Liver (tissue), 3 donors: ENCODE measurements around the gene LATS2.

Source experiments
- GABPA ChIP-seq, 2 donors: IDR thresholded peaks in 1 of 2; conservative IDR thresholded peaks in 1 of 2; 2 replicates each; pipeline ENCODE4 v1.6.1; 2016; ENCODE audit warnings: antibody characterized with exemption in 2 of 2, mild to moderate bottlenecking in 1 of 2, moderate library complexity in 1 of 2
- HNF4G ChIP-seq: IDR thresholded peaks from 2 replicates; pipeline ENCODE4 v1.6.1; 2016; ENCODE audit warnings: antibody characterized with exemption
- YY1 ChIP-seq: IDR thresholded peaks from 2 replicates; pipeline ENCODE4 v1.6.1; 2016; ENCODE audit warnings: antibody characterized with exemption, mild to moderate bottlenecking
- TF ChIP-seq, protein P1 (sequence below): fragments of 150-350 bp; IDR thresholded peaks from 2 replicates; pipeline ENCODE4 v1.5.1; 2017; ENCODE audit warnings: improper control_type of control experiment, low read depth, low read length; ENCODE audit not compliant: missing input control
- donor health status: healthy.
- donor health status: healthy.

- TF ChIP-seq HNF4G: no peak
- TF ChIP-seq, protein P1, sequence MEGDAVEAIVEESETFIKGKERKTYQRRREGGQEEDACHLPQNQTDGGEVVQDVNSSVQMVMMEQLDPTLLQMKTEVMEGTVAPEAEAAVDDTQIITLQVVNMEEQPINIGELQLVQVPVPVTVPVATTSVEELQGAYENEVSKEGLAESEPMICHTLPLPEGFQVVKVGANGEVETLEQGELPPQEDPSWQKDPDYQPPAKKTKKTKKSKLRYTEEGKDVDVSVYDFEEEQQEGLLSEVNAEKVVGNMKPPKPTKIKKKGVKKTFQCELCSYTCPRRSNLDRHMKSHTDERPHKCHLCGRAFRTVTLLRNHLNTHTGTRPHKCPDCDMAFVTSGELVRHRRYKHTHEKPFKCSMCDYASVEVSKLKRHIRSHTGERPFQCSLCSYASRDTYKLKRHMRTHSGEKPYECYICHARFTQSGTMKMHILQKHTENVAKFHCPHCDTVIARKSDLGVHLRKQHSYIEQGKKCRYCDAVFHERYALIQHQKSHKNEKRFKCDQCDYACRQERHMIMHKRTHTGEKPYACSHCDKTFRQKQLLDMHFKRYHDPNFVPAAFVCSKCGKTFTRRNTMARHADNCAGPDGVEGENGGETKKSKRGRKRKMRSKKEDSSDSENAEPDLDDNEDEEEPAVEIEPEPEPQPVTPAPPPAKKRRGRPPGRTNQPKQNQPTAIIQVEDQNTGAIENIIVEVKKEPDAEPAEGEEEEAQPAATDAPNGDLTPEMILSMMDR: no peak
- TF ChIP-seq GABPA (IDR thresholded peaks at IDR 0.05 in 1 of 2, conservative IDR thresholded peaks at IDR 0.05 in 1 of 2): no peak
- no peak for TF ChIP-seq YY1
Observed at GRCh38 chr13:21076253-21076652, 14.9 kb upstream of the LATS2 start.
